Activated T-cell treated with anti-CD3 and anti-CD28 coated beads, Interleukin-2, amount 50 U/mL, for 24 hours (primary cell): ENCODE data around the gene KCTD6.

Experiments used
- DNase-seq: peaks from one replicate; pipeline ENCODE4 v3.0.0-alpha.2; 2020
- H3K27ac Mint-ChIP-seq: 2 replicates; pipeline ENCODE4 v1.8.0; 2020; ENCODE audit warnings: mild to moderate bottlenecking, mixed read lengths
- H3K27me3 Mint-ChIP-seq: 2 replicates; pipeline ENCODE4 v1.8.0; 2020; ENCODE audit warnings: mixed read lengths
- H3K36me3 Mint-ChIP-seq: 2 replicates; pipeline ENCODE4 v1.8.0; 2020; ENCODE audit warnings: low read depth, mixed read lengths
- H3K4me1 Mint-ChIP-seq: 2 replicates; pipeline ENCODE4 v1.8.0; 2020; ENCODE audit warnings: low read depth, mixed read lengths
- H3K4me3 Mint-ChIP-seq: 2 replicates; pipeline ENCODE4 v1.8.0; 2020; ENCODE audit warnings: mild to moderate bottlenecking, moderate library complexity, mixed read lengths
- H3K9me3 Mint-ChIP-seq: 2 replicates; pipeline ENCODE4 v1.8.0; 2020; ENCODE audit warnings: mixed read lengths

The KCTD6 gene

GRCh38 chr3:58540176-58540858 lies 48.4 kb downstream of the KCTD6 start:
- no peaks in the 10 kb centered on the region for H3K4me1 Mint-ChIP-seq
- H3K4me3 Mint-ChIP-seq, result no peak overlapping the region
- H3K27me3 Mint-ChIP-seq, result no peaks in the 10 kb centered on the region
- no peaks in the 10 kb centered on the region for H3K36me3 Mint-ChIP-seq
- H3K9me3 Mint-ChIP-seq, result no peaks in the 10 kb centered on the region
- H3K27ac Mint-ChIP-seq, result no peak overlapping the region
- DNase-seq, result no peak

- peaks cover 4% of the 10 kb centered on the region for H3K27me3 Mint-ChIP-seq
- no peaks in the 10 kb centered on the region for H3K36me3 Mint-ChIP-seq
- H3K4me3 Mint-ChIP-seq, result no peak overlapping the region
- no peak overlapping the region for H3K27ac Mint-ChIP-seq
- DNase-seq, result no peak
- no peaks in the 10 kb centered on the region for H3K4me1 Mint-ChIP-seq
- H3K9me3 Mint-ChIP-seq, result no peaks in the 10 kb centered on the region
Measured at GRCh38 chr3:58544541-58544940, 52.6 kb downstream of the KCTD6 start.

GRCh38 chr3:58551636-58552180 lies 59.8 kb downstream of the KCTD6 start:
- Mint-ChIP-seq H3K36me3 (no peaks in the 10 kb centered on the region), H3K27ac (no peak overlapping the region), H3K9me3 (peaks cover 3% of the 10 kb centered on the region), H3K4me3 (no peak overlapping the region), H3K27me3 (peaks cover 5% of the 10 kb centered on the region), H3K4me1 (no peaks in the 10 kb centered on the region)
- no peak for DNase-seq
